ENCODE data around the gene ITGAD. TPM values are rescaled to one million over a fixed set of nuclear protein-coding genes. Genes with fewer than 3 reads are reported as not detected.
"Not testable (repeated sequence)": the region's sequence is repeated elsewhere in the genome, so short reads cannot be mapped to it uniquely, and the experiment has no call there.

Gene ITGAD
- total RNA-seq, 4 donors from 2014 or later: 0.27 TPM; not detected in 3

- Histone ChIP-seq H3K27ac (no peak overlapping the region), H3K27me3 (no peaks in the 10 kb centered on the region), H3K4me3 (no peak overlapping the region), H3K4me1 (peaks cover 0 to 18% (median 0%) of the 10 kb centered on the region in 3 donors), H3K9me3 (no peaks in the 10 kb centered on the region), H3K36me3 (peaks cover 0 to 14% of the 10 kb centered on the region in 2 donors)
- no peak for TF ChIP-seq CTCF (IDR thresholded peaks at IDR 0.05)
- TF ChIP-seq EP300 (IDR thresholded peaks at IDR 0.05): no peak
- no peak for TF ChIP-seq POLR2AphosphoS5 (IDR thresholded peaks at IDR 0.05)
- TF ChIP-seq POLR2A (IDR thresholded peaks at IDR 0.05): no peak
- no peak for ATAC-seq
- WGBS, 2 donors (ENCODE audit: low coverage in 1 of 2): 55% methylated on average over 2 of the region's 2 CpGs
Measured at GRCh38 chr16:31438414-31438813, 45.3 kb downstream of the ITGAD start.

GRCh38 chr16:31439023-31439422, 45.9 kb downstream of the ITGAD start:
- not testable (repeated sequence) for ATAC-seq, H3K27ac ChIP-seq, H3K4me3 ChIP-seq, H3K9me3 ChIP-seq, H3K27me3 ChIP-seq
- H3K4me1 ChIP-seq: peaks cover 0 to 18% (median 0%) of the 10 kb centered on the region in 3 donors
- WGBS, 2 donors (ENCODE audit: low coverage in 1 of 2): 45 to 78% methylated on average over 2 to 4 of the region's 4 CpGs
- peaks cover 0 to 14% of the 10 kb centered on the region in 2 donors for H3K36me3 ChIP-seq

- Histone ChIP-seq H3K27me3 (no peaks in the 10 kb centered on the region), H3K4me3 (no peak overlapping the region), H3K4me1 (peaks cover 0 to 18% (median 0%) of the 10 kb centered on the region in 3 donors), H3K36me3 (peaks cover 0 to 14% of the 10 kb centered on the region in 2 donors), H3K9me3 (no peaks in the 10 kb centered on the region), H3K27ac (no peak overlapping the region)
- TF ChIP-seq CTCF (IDR thresholded peaks at IDR 0.05) (no peak), EP300 (IDR thresholded peaks at IDR 0.05) (no peak), POLR2AphosphoS5 (IDR thresholded peaks at IDR 0.05) (no peak), POLR2A (IDR thresholded peaks at IDR 0.05) (no peak)
- ATAC-seq: no peak
- 74 to 83% methylated on average over 3 of the region's 3 CpGs for WGBS, 2 donors (ENCODE audit: low coverage in 1 of 2)
Measured at GRCh38 chr16:31439519-31439918, 46.4 kb downstream of the ITGAD start.

- H3K4me3 ChIP-seq: no peak overlapping the region
- H3K27me3 ChIP-seq: no peaks in the 10 kb centered on the region
- no peaks in the 10 kb centered on the region for H3K9me3 ChIP-seq
- H3K36me3 ChIP-seq: peaks cover 0 to 12% of the 10 kb centered on the region in 2 donors
- H3K27ac ChIP-seq: no peak overlapping the region
- no peak for ATAC-seq
- H3K4me1 ChIP-seq: peaks cover 0 to 18% (median 0%) of the 10 kb centered on the region in 3 donors
- 45 to 57% methylated on average over 4 of the region's 4 CpGs for WGBS, 2 donors (ENCODE audit: low coverage in 1 of 2)
- TF ChIP-seq POLR2AphosphoS5 (IDR thresholded peaks at IDR 0.05) (no peak), EP300 (IDR thresholded peaks at IDR 0.05) (no peak), POLR2A (IDR thresholded peaks at IDR 0.05) (no peak), CTCF (IDR thresholded peaks at IDR 0.05) (no peak)
Measured at GRCh38 chr16:31440516-31441184, 47.5 kb downstream of the ITGAD start.

- peak overlapping the region; percentile 79 to 82 for H3K4me3 ChIP-seq
- TF ChIP-seq POLR2A (IDR thresholded peaks at IDR 0.05): no peak
- TF ChIP-seq POLR2AphosphoS5 (IDR thresholded peaks at IDR 0.05): no peak
- TF ChIP-seq EP300 (IDR thresholded peaks at IDR 0.05): no peak
- TF ChIP-seq CTCF (IDR thresholded peaks at IDR 0.05): no peak
- H3K27ac ChIP-seq: peak overlapping the region in 2 of 4 donors; percentile 93 to 94
- H3K9me3 ChIP-seq: no peaks in the 10 kb centered on the region
- no peaks in the 10 kb centered on the region for H3K36me3 ChIP-seq
- no peaks in the 10 kb centered on the region for H3K27me3 ChIP-seq
- peaks cover 0 to 18% (median 0%) of the 10 kb centered on the region in 3 donors for H3K4me1 ChIP-seq
- 65 to 67% methylated on average over 15 to 24 of the region's 34 CpGs for WGBS, 2 donors (ENCODE audit: low coverage in 1 of 2)
- ATAC-seq: no peak
Measured at GRCh38 chr16:31441956-31442355, 48.8 kb downstream of the ITGAD start.

- WGBS, 2 donors (ENCODE audit: low coverage in 1 of 2): 69 to 85% methylated on average over 5 to 6 of the region's 6 CpGs
- ATAC-seq: not testable (repeated sequence)
Measured at GRCh38 chr16:31445931-31446330, 52.8 kb downstream of the ITGAD start.

More at GRCh38 chr16:31445931-31446330, 52.8 kb downstream of the ITGAD start:
- not testable (repeated sequence) for H3K9me3 ChIP-seq, H3K27me3 ChIP-seq, H3K27ac ChIP-seq, H3K36me3 ChIP-seq, H3K4me3 ChIP-seq
- peaks cover 0 to 19% (median 0%) of the 10 kb centered on the region in 3 donors for H3K4me1 ChIP-seq

Measured in gastroesophageal sphincter (tissue), 4 donors.